Adipocyte (in vitro differentiated cells): Measurements from ENCODE around the gene PSMD14.
"Not testable (repeated sequence)": the region's sequence is repeated elsewhere in the genome, so short reads cannot be mapped to it uniquely, and the experiment has no call there.

ENCODE experiments used
- DNase-seq: peaks from one replicate; pipeline ENCODE4 v3.0.0-alpha.2; 2015; ENCODE audit warnings: low read depth
- H3K27me3 ChIP-seq: replicated peaks from 2 replicates; pipeline ENCODE4 v1.7.0; 2013; ENCODE audit warnings: mild to moderate bottlenecking, low read length, moderate library complexity; ENCODE audit not compliant: control insufficient read depth, insufficient read depth
- H3K36me3 ChIP-seq: 2 replicates; pipeline ENCODE4 v1.7.0; 2013; ENCODE audit warnings: low read length, mild to moderate bottlenecking, moderate library complexity; ENCODE audit not compliant: control insufficient read depth, insufficient read depth, severe bottlenecking
- H3K4me1 ChIP-seq: 2 replicates; pipeline ENCODE4 v1.7.0; 2013; ENCODE audit warnings: mild to moderate bottlenecking, low read length, moderate library complexity; ENCODE audit not compliant: control insufficient read depth, insufficient read depth
- H3K4me3 ChIP-seq: 2 replicates; pipeline ENCODE4 v1.7.0; 2013; ENCODE audit warnings: mild to moderate bottlenecking, low read length, moderate library complexity
- H3K9ac ChIP-seq: 2 replicates; pipeline ENCODE4 v1.7.0; 2013; ENCODE audit warnings: mild to moderate bottlenecking, low read length, moderate library complexity
- H3K9me3 ChIP-seq: 2 replicates; pipeline ENCODE4 v1.7.0; 2013; ENCODE audit warnings: mild to moderate bottlenecking, low read length, moderate library complexity; ENCODE audit not compliant: control insufficient read depth

PSMD14 gene

DNA sequence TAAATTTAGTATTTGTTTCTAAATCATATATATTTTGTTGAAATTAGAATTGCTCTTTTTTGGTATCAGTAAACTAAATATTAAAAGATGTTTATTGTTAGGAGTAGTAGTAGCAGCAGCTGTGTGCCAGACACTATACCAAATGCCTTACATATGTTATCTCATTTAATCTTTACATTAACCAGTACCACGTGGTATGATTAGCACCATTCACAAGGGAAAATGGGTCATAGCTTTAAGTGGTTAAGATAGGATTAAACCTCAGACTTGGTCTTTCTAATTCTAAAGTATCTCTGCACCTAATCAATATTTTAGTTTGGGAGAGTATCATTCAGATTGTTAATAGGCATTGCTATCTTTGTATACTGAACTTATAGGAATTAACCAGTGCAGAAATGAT, 29.0 kb downstream of the PSMD14 start:
- no peak overlapping the region for H3K4me3 ChIP-seq
- H3K36me3 ChIP-seq = no peaks in the 10 kb centered on the region
- H3K9ac ChIP-seq = no peak overlapping the region
- no peaks in the 10 kb centered on the region for H3K27me3 ChIP-seq
- peaks cover 4% of the 10 kb centered on the region for H3K4me1 ChIP-seq
- no peaks in the 10 kb centered on the region for H3K9me3 ChIP-seq
- DNase-seq = no peak

DNA sequence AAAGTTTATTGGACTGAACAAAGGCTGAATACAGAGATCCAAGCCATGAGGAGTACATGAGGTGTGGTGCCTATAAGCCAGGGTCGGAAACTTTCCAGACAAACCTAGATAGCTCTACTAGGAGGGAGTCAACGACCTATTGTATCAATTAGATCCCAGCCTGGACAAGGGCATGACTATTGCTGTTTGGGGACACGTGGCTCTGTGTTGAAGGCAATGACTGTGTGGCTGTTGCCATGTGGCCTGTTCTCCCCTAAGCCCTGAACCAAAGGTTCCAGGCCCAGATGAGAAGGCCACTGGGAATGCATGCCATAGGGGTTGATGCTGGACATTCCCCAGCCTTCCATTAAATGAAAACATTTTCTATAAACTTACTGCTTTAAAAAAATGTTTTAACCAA, 31.3 kb downstream of the PSMD14 start:
- H3K36me3 ChIP-seq, H3K27me3 ChIP-seq, H3K4me3 ChIP-seq, H3K9me3 ChIP-seq, DNase-seq, H3K4me1 ChIP-seq, H3K9ac ChIP-seq: not testable (repeated sequence)

DNA sequence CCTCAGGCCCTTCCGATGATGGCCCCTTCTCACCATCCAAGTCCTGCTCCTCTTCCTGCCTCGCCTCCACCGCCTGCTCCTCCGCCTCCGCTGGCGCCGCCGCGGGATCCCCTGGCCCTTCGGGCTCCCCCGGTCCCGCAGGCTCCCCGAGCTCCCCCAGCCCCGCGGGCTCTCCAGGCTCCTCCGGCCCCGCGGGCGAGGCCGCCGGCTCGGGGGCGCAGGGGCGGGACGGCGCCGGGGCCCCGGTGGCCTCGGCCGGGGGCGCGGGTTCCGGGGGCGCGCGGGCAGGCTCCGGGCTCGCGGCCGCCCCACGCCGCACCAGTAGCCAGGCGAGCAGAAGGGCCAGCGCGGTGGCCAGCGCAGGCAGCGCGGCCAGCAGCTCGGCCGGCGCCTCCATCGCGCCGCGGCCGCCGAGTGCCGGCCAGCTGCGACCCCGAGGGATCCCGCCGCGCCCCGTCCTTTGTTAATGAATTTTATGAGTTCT, 32.7 kb downstream of the PSMD14 start:
- DNase-seq, H3K9me3 ChIP-seq, H3K27me3 ChIP-seq, H3K4me1 ChIP-seq, H3K36me3 ChIP-seq: not testable (repeated sequence)
- Histone ChIP-seq H3K9ac (peak overlapping the region; percentile 51), H3K4me3 (peak overlapping the region; percentile 44)

DNA sequence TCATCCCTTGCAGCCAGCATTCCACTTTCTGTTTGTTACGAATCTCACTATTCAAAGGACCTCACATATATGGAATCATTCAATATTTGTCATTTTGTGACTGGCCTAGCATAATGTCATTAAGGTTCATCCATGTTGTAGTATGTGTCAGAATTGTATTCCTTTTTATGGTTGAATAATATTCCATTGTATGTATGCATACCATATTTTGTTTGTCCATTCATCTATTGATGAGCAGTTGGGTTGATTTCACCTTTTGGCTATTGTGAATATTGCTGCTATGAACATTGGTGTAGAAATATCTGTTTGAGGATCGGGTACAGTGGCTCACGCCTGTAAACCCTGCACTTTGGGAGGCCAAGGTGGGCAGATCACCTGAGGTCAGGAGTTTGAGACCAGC, 35.0 kb downstream of the PSMD14 start:
- no peak for DNase-seq
- Histone ChIP-seq H3K4me3 (no peak overlapping the region), H3K4me1 (no peaks in the 10 kb centered on the region), H3K9ac (no peak overlapping the region), H3K27me3 (no peaks in the 10 kb centered on the region), H3K9me3 (no peaks in the 10 kb centered on the region), H3K36me3 (no peaks in the 10 kb centered on the region)

DNA sequence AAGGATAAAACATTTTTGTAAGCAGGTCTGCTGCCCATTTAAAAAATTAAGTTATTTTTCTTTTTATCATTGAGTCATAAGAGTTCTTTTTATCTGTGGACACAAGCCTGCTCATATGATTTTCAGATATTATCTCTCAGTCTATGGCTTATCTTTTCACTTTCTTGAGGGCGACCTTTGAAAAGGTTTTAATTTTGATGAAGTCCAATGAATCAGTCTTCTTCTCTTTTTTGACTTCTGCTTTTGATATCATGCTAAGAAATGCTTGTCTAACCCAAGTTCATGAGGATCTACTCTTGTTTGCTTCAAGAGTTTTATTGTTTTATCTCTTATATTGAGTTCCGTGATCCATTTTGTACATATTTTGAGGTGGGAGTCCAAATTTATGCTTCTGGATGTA, 36.5 kb downstream of the PSMD14 start:
- no peak overlapping the region for H3K9ac ChIP-seq
- H3K27me3 ChIP-seq = no peaks in the 10 kb centered on the region
- DNase-seq = no peak
- no peaks in the 10 kb centered on the region for H3K4me1 ChIP-seq
- no peak overlapping the region for H3K4me3 ChIP-seq
- H3K9me3 ChIP-seq = no peaks in the 10 kb centered on the region
- H3K36me3 ChIP-seq = no peaks in the 10 kb centered on the region

DNA sequence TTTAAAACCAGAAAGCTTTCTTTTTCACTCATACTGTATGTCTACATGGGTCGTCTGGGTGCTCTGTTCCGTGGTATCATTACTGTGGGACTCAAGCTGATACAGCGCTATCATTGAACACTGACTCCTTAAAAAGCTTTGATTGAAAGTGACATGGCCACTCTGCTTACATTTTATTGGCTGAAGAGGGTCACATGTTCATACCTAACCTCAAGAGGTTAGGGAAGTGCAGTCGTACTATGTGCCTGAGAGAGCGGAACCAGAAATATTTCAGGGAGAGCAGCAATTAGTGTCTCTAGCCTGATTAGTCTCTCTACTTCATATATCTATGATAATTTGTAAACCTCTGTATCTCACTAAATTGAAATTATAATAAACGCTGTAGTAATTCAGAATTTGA, 43.5 kb downstream of the PSMD14 start:
- no peak overlapping the region for H3K4me3 ChIP-seq
- H3K9ac ChIP-seq = no peak overlapping the region
- DNase-seq = no peak

DNA sequence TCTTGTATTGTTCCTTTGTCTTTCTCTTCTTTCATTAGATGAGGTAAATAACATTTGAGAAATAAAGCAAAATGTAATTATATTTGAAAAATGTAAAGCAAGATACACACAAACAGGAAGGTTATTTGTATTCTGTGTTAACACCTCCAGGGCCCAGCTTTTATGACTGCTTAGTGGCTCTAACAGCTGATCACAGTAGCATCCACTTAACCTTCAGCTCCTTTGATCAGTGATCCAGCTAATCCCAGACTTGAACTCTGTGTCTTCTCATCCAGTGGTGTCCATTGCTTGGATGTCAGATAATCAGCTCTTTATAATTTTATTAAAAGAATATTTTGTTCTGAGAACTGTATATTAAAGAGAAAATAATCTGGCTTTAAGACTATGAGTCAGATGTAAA, 44.5 kb downstream of the PSMD14 start:
- no peaks in the 10 kb centered on the region for H3K27me3 ChIP-seq
- no peaks in the 10 kb centered on the region for H3K4me1 ChIP-seq
- no peak overlapping the region for H3K4me3 ChIP-seq
- H3K9me3 ChIP-seq = no peaks in the 10 kb centered on the region
- DNase-seq = no peak
- no peaks in the 10 kb centered on the region for H3K36me3 ChIP-seq
- no peak overlapping the region for H3K9ac ChIP-seq

More for the DNA sequence above, 43.5 kb downstream of the PSMD14 start:
- H3K9me3 ChIP-seq = no peaks in the 10 kb centered on the region
- H3K36me3 ChIP-seq = no peaks in the 10 kb centered on the region
- no peaks in the 10 kb centered on the region for H3K27me3 ChIP-seq
- no peaks in the 10 kb centered on the region for H3K4me1 ChIP-seq

DNA sequence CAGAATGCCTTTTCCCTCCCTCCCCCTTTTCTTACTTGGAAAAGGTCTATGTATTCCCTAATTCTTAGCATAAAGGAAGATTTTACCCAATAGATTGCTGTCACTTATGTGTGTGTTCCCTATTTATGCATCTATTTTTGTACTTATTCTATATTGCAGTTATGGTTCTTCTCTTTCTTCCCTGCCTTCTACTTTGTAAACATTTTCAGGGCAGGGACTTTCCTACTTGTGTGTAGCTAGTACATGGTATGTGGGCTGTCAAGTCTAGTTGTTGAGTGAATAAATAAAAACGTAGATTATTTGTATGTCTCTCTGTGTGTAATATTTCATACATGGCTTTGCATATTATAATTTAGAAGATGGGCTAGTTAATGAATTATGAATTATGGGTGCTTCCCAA, 45.3 kb downstream of the PSMD14 start:
- no peaks in the 10 kb centered on the region for H3K27me3 ChIP-seq
- no peaks in the 10 kb centered on the region for H3K36me3 ChIP-seq
- H3K4me1 ChIP-seq = no peaks in the 10 kb centered on the region
- no peak overlapping the region for H3K4me3 ChIP-seq
- H3K9ac ChIP-seq = no peak overlapping the region
- no peaks in the 10 kb centered on the region for H3K9me3 ChIP-seq
- no peak for DNase-seq

DNA sequence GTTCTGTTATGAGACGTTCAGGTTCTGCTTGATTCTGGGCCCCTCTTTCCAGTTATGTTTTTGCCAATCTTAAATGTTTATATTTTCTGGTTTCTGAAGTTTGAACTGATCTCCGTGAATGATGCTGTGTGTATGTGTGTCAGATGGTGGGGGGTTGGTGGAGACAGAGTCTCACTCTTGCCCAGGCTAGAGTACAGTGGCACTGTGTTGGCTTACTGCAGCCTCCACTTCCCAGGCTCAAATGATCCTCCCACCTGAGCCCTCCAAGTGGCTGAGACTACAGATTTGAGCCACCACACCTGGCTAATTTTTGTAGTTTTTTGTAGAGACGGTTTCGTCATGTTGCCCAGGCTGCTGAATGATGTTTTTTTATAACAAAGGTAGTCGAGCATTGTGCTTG, 45.9 kb downstream of the PSMD14 start:
- Histone ChIP-seq H3K4me1 (peaks cover 5% of the 10 kb centered on the region), H3K4me3 (no peak overlapping the region), H3K9me3 (no peaks in the 10 kb centered on the region), H3K9ac (no peak overlapping the region), H3K36me3 (no peaks in the 10 kb centered on the region), H3K27me3 (no peaks in the 10 kb centered on the region)
- no peak for DNase-seq

DNA sequence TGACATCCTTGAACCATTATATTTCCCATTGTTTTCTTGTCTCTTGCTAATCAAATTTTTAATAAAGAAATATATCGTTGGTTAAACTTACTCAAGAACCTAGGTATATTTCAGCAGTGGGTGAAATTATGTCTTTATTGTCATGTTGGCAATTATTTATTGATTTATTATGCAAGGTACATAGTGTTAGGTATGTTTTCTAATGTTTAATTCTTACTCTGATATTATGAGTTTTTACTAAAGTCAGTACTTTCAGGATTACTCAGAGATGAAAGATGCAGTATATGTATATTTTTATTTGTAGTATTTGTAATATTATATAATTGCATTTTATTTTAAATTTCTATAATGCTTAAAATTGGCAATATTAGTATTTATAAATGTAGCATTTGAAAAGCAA, 46.9 kb downstream of the PSMD14 start:
- Histone ChIP-seq H3K9me3 (no peaks in the 10 kb centered on the region), H3K4me1 (peaks cover 5% of the 10 kb centered on the region), H3K27me3 (no peaks in the 10 kb centered on the region), H3K36me3 (no peaks in the 10 kb centered on the region), H3K9ac (no peak overlapping the region), H3K4me3 (no peak overlapping the region)
- DNase-seq = no peak

DNA sequence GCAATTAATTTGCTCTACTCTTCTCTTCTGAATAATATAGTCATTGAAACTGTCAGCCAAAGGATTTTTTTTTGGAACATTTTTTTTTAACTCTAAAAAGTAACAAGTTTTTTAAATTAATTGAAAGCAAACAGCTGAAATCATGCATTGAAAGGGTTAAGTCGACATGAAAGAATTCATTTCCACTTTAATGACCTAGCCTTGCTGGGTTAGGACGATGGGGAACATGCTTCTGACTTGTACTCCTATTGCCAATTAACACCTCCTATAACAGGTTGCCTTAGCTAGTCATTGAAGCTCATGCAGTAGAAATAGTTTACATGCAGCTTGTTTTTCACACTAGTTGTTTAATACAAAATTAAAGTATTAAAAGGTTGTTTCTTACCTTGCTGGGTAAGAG, 47.8 kb downstream of the PSMD14 start:
- H3K4me3 ChIP-seq = no peak overlapping the region
- no peaks in the 10 kb centered on the region for H3K9me3 ChIP-seq
- no peaks in the 10 kb centered on the region for H3K36me3 ChIP-seq
- DNase-seq = no peak
- H3K9ac ChIP-seq = no peak overlapping the region
- H3K4me1 ChIP-seq = peaks cover 5% of the 10 kb centered on the region
- no peaks in the 10 kb centered on the region for H3K27me3 ChIP-seq

DNA sequence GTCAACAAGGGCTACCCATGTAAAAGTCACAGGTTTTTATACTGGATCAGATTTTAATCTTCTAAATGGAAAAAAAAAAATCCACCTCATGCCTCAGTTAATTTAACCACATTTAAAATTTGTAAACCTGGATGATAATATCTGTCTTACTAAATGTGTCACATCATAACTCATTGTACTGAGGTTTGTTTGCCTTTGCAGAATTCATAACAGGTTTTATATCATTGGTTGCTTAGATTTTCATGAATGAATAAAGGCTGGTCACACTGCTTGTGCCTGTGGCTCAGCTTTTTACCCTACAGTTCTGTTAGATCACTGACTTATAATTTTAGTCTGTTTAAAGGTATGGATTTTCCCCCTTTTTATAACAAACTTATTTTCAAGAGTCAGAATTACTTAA, 48.9 kb downstream of the PSMD14 start:
- Histone ChIP-seq H3K9ac (no peak overlapping the region), H3K4me3 (no peak overlapping the region), H3K9me3 (peaks cover 8% of the 10 kb centered on the region), H3K4me1 (peaks cover 5% of the 10 kb centered on the region), H3K27me3 (no peaks in the 10 kb centered on the region), H3K36me3 (peaks cover 3% of the 10 kb centered on the region)
- no peak for DNase-seq
